HG02571 (cell line): ENCODE data around the gene RPP38.
A peak's percentile ranks its signal among the peaks of the same experiment; 100 is the strongest.

ENCODE experiments used
- ATAC-seq: cut with Tn5 transposase; IDR thresholded peaks from one replicate; pipeline ENCODE4 v1.9.1; 2021; ENCODE audit warnings: mild to moderate bottlenecking, moderate library complexity; ENCODE audit not compliant: unreplicated experiment

RPP38 gene

GRCh38 chr10:15097011-15097812 is at the start of gene RPP38:
Gene RPP38, plus strand, starts transcription at chr10:15097355. Its CDS starts 5,960 bp downstream, at chr10:15103315.
- peak; percentile 85 for ATAC-seq

GRCh38 chr10:15049533-15049932 is 47.6 kb upstream of the RPP38 start:
- no peak for ATAC-seq

GRCh38 chr10:15052121-15052520 is 45.0 kb upstream of the RPP38 start:
- ATAC-seq = no peak

GRCh38 chr10:15053061-15053460 is 44.1 kb upstream of the RPP38 start:
- ATAC-seq = no peak

GRCh38 chr10:15058689-15059088 is 38.5 kb upstream of the RPP38 start:
- ATAC-seq = no peak

- ATAC-seq = no peak
These were observed 37.2 kb upstream of the RPP38 start for GRCh38 chr10:15059914-15060313.

- ATAC-seq = no peak
These were observed 36.5 kb upstream of the RPP38 start for GRCh38 chr10:15060638-15061037.

GRCh38 chr10:15067154-15067553 is 30.0 kb upstream of the RPP38 start:
- ATAC-seq = no peak

GRCh38 chr10:15068802-15069201 is 28.4 kb upstream of the RPP38 start:
- no peak for ATAC-seq

GRCh38 chr10:15069230-15069629 is 27.9 kb upstream of the RPP38 start:
- ATAC-seq = no peak

- ATAC-seq = no peak
These were observed 24.8 kb upstream of the RPP38 start for GRCh38 chr10:15072358-15072757.

- no peak for ATAC-seq
These were observed 21.7 kb upstream of the RPP38 start for GRCh38 chr10:15075421-15075820.

GRCh38 chr10:15083674-15084501 is 13.3 kb upstream of the RPP38 start:
- no peak for ATAC-seq

- no peak for ATAC-seq
These were observed 12.6 kb upstream of the RPP38 start for GRCh38 chr10:15084502-15084922.

GRCh38 chr10:15088428-15089261 is 8.5 kb upstream of the RPP38 start, which contains the start of gene ACBD7:
Gene ACBD7, minus strand, starts transcription at chr10:15088776. Its CDS starts 48 bp downstream, at chr10:15088728.
- peak; percentile 98 for ATAC-seq

- no peak for ATAC-seq
These were observed 5.7 kb upstream of the RPP38 start for GRCh38 chr10:15091418-15091817.

GRCh38 chr10:15092855-15093408 is 4.2 kb upstream of the RPP38 start:
- ATAC-seq = no peak

GRCh38 chr10:15096661-15097010 is 519 bp upstream of the RPP38 start:
- ATAC-seq = peak; percentile 19

GRCh38 chr10:15099886-15100285 is 2.7 kb downstream of the RPP38 start:
- no peak for ATAC-seq

- ATAC-seq = no peak
These were observed 6.4 kb downstream of the RPP38 start for GRCh38 chr10:15103513-15103912.
